Activated CD8-positive, alpha-beta memory T cell treated with anti-CD3 and anti-CD28 coated beads for 48 hours (primary cell): ENCODE measurements around the gene CCDC9B.

Experiments
- DNase-seq, 3 experiments: peaks; one replicate each; pipeline ENCODE4 v3.0.0-alpha.2; 2020; ENCODE audit warnings: low read depth in 2 of 3, low spot score in 2 of 3

Gene CCDC9B

GRCh38 chr15:40331637-40332036 lies 9.1 kb downstream of the CCDC9B start:
- no peak for DNase-seq

GRCh38 chr15:40331026-40331425 lies 9.7 kb downstream of the CCDC9B start:
- DNase-seq = no peak

- no peak for DNase-seq
Observed at GRCh38 chr15:40330368-40330836, 10.3 kb downstream of the CCDC9B start.

GRCh38 chr15:40329804-40330203 lies 10.9 kb downstream of the CCDC9B start:
- DNase-seq = no peak

GRCh38 chr15:40328751-40329150 lies 12.0 kb downstream of the CCDC9B start:
- no peak for DNase-seq

- no peak for DNase-seq
Observed at GRCh38 chr15:40328176-40328575, 12.6 kb downstream of the CCDC9B start.

GRCh38 chr15:40327457-40327856 lies 13.3 kb downstream of the CCDC9B start:
- DNase-seq = no peak

- DNase-seq = no peak
Observed at GRCh38 chr15:40325700-40326099, 15.0 kb downstream of the CCDC9B start.

GRCh38 chr15:40325188-40325587 lies 15.6 kb downstream of the CCDC9B start:
- DNase-seq = no peak

GRCh38 chr15:40323953-40324937 lies 16.5 kb downstream of the CCDC9B start:
- no peak for DNase-seq

- DNase-seq = peak; percentile 63 to 83 (median 70)
Observed at GRCh38 chr15:40323239-40323952, 17.3 kb downstream of the CCDC9B start, which contains the start of gene INAFM2. Gene INAFM2, plus strand, starts transcription at chr15:40323692. Its CDS starts 364 bp downstream, at chr15:40324056.

- DNase-seq = no peak
Observed at GRCh38 chr15:40322531-40323238, 18.1 kb downstream of the CCDC9B start.

GRCh38 chr15:40320931-40321371 lies 19.8 kb downstream of the CCDC9B start:
- no peak for DNase-seq

- no peak for DNase-seq
Observed at GRCh38 chr15:40320409-40320808, 20.3 kb downstream of the CCDC9B start.

- DNase-seq = no peak
Observed at GRCh38 chr15:40317580-40317979, 23.2 kb downstream of the CCDC9B start.

GRCh38 chr15:40316931-40317330 lies 23.8 kb downstream of the CCDC9B start:
- DNase-seq = no peak

GRCh38 chr15:40314723-40315276 lies 25.9 kb downstream of the CCDC9B start:
- DNase-seq = no peak

GRCh38 chr15:40313531-40314398 lies 27.0 kb downstream of the CCDC9B start:
- DNase-seq = no peak

GRCh38 chr15:40312370-40313158 lies 28.2 kb downstream of the CCDC9B start:
- DNase-seq = no peak
